IPS-15b (cell line): ENCODE data around the gene PIK3R5.

Experiments used
- H3K27me3 ChIP-seq: one replicate; pipeline ENCODE4 v1.6.1; 2013; ENCODE audit warnings: low read length; ENCODE audit not compliant: control insufficient read depth, insufficient read depth
- H3K36me3 ChIP-seq: one replicate; pipeline ENCODE4 v1.6.1; 2013; ENCODE audit warnings: low read length; ENCODE audit not compliant: control insufficient read depth, insufficient read depth
- H3K4me1 ChIP-seq: one replicate; pipeline ENCODE4 v1.6.1; 2013; ENCODE audit warnings: mild to moderate bottlenecking, low read length; ENCODE audit not compliant: control insufficient read depth, insufficient read depth
- H3K4me3 ChIP-seq: one replicate; pipeline ENCODE4 v1.5.1; 2013; ENCODE audit warnings: low read depth, low read length
- H3K9ac ChIP-seq: one replicate; pipeline ENCODE4 v1.6.1; 2013; ENCODE audit warnings: low read depth, mild to moderate bottlenecking, low read length
- H3K9me3 ChIP-seq: one replicate; pipeline ENCODE4 v1.6.1; 2013; ENCODE audit warnings: mild to moderate bottlenecking, low read length; ENCODE audit not compliant: control insufficient read depth, insufficient read depth

The PIK3R5 gene

DNA sequence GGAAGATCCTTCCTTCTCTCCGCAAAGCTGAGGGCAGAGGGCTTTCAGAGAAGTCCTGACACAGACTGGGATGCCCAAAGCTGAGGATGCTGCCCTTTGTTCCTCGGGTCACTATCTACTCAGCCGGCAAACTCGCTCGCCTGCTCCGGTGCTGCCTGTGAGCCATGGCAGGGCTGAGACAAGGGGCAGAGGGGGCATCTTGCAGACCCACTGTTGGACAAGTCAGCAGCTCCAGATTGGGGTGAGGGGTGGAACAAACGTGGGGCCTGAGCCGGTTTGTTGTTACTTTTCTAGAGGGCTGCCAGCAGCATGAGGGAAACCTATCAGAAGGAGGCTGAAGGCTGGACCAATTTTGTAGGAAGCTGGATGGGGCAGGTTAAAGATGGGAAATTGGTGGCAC is 51.0 kb downstream of the PIK3R5 start:
- H3K9me3 ChIP-seq = no peaks in the 10 kb centered on the region
- H3K4me3 ChIP-seq = no peak overlapping the region
- no peaks in the 10 kb centered on the region for H3K36me3 ChIP-seq
- no peaks in the 10 kb centered on the region for H3K27me3 ChIP-seq
- H3K9ac ChIP-seq = no peak overlapping the region
- H3K4me1 ChIP-seq = no peaks in the 10 kb centered on the region

DNA sequence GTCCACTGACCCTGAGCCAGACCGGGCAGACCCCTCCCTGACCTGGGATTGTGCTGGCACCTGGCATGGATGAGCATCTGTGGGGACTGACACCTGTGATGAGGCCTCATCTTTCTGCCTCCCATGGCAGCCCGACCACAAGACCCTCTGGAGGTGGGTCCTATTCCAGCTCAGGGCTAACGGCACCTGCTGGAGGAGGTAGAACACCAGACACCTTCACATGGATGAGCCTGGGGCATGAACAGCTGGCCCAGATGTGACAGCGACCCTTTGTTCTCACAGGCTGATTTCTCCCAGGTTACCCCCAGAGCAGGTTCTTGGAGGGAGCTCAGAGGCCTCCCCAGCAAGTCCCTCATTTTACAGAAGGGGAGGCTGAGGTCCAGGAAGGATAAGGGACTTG is 51.6 kb downstream of the PIK3R5 start:
- Histone ChIP-seq H3K4me3 (no peak overlapping the region), H3K4me1 (no peaks in the 10 kb centered on the region), H3K27me3 (no peaks in the 10 kb centered on the region), H3K9ac (no peak overlapping the region), H3K36me3 (no peaks in the 10 kb centered on the region), H3K9me3 (no peaks in the 10 kb centered on the region)

- Histone ChIP-seq H3K9ac (no peak overlapping the region), H3K36me3 (no peaks in the 10 kb centered on the region), H3K4me1 (no peaks in the 10 kb centered on the region), H3K9me3 (no peaks in the 10 kb centered on the region), H3K4me3 (no peak overlapping the region), H3K27me3 (no peaks in the 10 kb centered on the region)
Measured at GRCh38 chr17:8913091-8913490, 52.4 kb downstream of the PIK3R5 start.

GRCh38 chr17:8912084-8912981 is 53.2 kb downstream of the PIK3R5 start:
- no peaks in the 10 kb centered on the region for H3K4me1 ChIP-seq
- no peaks in the 10 kb centered on the region for H3K36me3 ChIP-seq
- H3K9ac ChIP-seq = no peak overlapping the region
- no peak overlapping the region for H3K4me3 ChIP-seq
- no peaks in the 10 kb centered on the region for H3K9me3 ChIP-seq
- H3K27me3 ChIP-seq = no peaks in the 10 kb centered on the region

DNA sequence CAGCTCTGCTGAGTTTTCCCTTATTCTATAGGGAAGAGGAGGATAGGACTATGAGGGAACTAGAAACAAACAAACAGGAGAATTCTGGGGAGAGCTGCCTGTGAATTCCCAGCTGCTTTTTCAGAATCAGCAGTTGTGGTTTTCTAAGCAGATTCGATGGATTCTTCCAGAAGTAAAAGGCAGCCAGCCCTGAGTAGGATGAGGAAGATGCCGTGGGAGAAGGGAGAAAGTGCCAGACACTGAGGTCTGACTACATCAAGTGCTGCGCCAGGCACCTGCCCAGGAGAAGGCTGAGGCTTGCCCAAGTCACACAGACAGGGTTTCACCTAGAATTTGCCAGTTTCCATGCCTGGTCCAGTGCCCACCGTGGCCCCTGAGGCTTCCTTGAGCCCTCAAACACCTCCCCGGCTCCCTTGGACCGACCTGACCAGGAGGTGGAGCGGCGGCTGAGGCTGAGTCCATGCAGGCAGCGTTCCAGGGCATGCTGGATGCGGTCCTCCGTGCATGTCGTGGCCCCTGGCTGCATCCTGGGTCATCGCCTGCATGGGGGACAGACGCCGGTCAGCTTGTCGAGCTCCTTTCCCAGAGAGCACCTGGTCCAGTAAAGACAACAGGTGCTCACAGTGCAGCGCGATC is 54.4 kb downstream of the PIK3R5 start:
- no peaks in the 10 kb centered on the region for H3K9me3 ChIP-seq
- H3K4me3 ChIP-seq = no peak overlapping the region
- H3K27me3 ChIP-seq = no peaks in the 10 kb centered on the region
- H3K36me3 ChIP-seq = no peaks in the 10 kb centered on the region
- no peaks in the 10 kb centered on the region for H3K4me1 ChIP-seq
- H3K9ac ChIP-seq = no peak overlapping the region

GRCh38 chr17:8909586-8910270 is 55.8 kb downstream of the PIK3R5 start:
- H3K4me1 ChIP-seq = no peaks in the 10 kb centered on the region
- no peak overlapping the region for H3K4me3 ChIP-seq
- no peaks in the 10 kb centered on the region for H3K36me3 ChIP-seq
- no peak overlapping the region for H3K9ac ChIP-seq
- H3K9me3 ChIP-seq = no peaks in the 10 kb centered on the region
- H3K27me3 ChIP-seq = no peaks in the 10 kb centered on the region

DNA sequence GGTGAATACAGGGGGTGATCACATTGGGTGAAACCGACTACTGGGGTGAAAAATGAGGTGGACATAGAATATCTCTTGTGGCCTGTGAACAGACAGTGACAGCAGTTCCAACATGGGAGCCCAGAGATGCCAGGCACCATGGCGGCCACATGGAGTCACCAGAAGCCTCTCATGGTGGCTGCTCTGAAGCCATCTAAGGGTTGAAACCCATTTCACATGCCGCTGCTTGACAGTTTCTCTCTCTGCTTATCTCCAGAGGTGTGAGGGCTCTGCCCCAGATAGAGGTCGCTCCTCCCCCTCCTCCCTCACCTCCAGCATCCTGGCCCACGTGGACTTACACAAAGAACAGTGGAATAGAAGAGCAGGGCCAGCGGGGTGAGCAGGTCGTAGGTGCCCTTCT is 60.2 kb downstream of the PIK3R5 start:
- Histone ChIP-seq H3K36me3 (no peaks in the 10 kb centered on the region), H3K4me3 (no peak overlapping the region), H3K4me1 (no peaks in the 10 kb centered on the region), H3K27me3 (no peaks in the 10 kb centered on the region), H3K9me3 (no peaks in the 10 kb centered on the region), H3K9ac (no peak overlapping the region)

DNA sequence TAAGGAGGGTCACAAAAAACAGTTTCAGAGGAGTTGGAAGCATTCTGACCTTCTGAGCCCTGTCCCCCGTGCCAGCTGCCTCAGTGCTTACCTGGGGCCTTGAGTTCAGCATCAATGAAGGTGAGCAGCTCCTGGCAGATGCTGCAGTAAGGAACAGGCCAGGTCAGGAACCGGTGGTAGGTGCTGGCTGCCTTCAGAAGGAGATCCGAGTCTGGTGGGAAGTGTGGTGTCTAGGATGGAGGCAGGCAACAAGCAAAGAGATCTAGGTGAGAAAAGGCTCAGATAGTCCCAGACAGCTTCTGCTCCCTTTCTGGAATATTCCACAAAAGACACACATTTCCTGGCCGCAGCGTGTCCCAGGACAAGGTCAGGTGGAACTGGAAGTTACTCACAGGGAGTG is 60.8 kb downstream of the PIK3R5 start:
- Histone ChIP-seq H3K9ac (no peak overlapping the region), H3K27me3 (no peaks in the 10 kb centered on the region), H3K4me1 (no peaks in the 10 kb centered on the region), H3K36me3 (no peaks in the 10 kb centered on the region), H3K4me3 (no peak overlapping the region), H3K9me3 (no peaks in the 10 kb centered on the region)

DNA sequence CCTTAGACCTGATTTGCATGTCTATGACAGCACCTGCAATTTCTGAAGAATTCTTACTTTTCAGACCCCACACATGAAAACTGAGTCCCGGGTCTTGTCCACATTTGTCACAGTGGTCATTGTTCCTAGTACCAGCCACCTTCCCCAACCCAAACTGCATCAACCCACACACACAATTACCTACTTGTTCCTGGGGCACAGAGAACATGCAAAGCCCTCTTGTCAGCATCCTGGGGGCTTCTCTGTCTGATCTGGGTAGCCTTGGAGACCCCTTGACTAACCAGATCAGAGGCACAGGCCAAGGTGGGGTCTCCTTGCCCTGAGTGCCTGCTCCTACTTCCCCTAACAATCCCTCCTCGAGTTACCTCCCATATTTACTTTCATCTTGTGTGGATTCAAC is 61.3 kb downstream of the PIK3R5 start:
- Histone ChIP-seq H3K9me3 (no peaks in the 10 kb centered on the region), H3K4me3 (no peak overlapping the region), H3K27me3 (no peaks in the 10 kb centered on the region), H3K4me1 (no peaks in the 10 kb centered on the region), H3K36me3 (no peaks in the 10 kb centered on the region), H3K9ac (no peak overlapping the region)

DNA sequence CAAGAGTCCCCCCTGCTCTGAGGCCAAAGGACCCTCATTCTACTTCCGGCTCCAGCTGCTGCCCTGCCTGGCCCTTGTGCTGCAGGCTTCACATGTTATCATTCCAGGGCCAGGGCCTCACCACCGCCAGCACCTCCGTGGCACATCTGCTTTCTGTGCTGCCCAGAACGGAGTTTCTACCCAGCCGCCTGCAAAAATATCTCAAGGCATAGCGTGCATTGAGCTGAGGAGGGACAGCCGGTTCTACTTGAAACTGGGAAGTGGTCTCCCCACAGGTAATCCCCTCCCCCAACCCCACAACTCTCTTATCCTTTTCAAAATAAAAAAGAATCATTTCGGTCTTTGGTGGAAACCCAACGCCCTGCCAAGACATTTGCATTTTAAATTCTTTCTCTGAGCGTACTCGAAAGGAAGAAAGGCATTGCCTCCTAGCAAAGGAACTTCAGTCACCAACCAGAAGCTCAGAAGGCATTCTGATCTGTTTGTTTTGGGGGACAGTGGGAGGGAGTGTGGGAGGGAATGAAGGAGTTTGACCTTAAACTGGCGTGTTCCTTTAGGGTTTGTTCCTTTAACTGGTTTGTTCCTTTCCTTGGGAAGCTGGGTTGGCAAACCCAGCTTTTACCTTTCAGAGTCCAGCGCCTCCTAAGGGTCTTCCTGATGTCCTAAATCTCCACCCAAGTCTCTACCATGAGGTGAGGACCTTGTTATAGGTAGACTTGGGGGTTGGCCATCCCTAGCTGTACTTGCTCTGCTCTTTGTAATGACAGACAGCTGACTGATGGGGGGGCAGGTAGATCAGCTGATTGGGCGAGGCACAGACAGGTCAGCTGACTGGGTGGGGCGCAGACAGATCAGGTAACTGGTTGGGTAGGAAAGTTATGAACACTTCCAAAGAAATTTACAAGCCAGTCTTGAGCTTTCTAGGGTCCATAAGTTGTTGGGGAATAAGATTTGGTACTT is 64.6 kb downstream of the PIK3R5 start:
- Histone ChIP-seq H3K9ac (no peak overlapping the region), H3K4me1 (no peaks in the 10 kb centered on the region), H3K4me3 (no peak overlapping the region), H3K9me3 (no peaks in the 10 kb centered on the region), H3K27me3 (no peaks in the 10 kb centered on the region), H3K36me3 (no peaks in the 10 kb centered on the region)

- Histone ChIP-seq H3K4me3 (no peak overlapping the region), H3K27me3 (no peaks in the 10 kb centered on the region), H3K4me1 (no peaks in the 10 kb centered on the region), H3K9ac (no peak overlapping the region), H3K9me3 (no peaks in the 10 kb centered on the region), H3K36me3 (no peaks in the 10 kb centered on the region)
Measured at GRCh38 chr17:8900207-8900606, 65.3 kb downstream of the PIK3R5 start.
